ENCODE measurements around the gene PRR30.

Gene PRR30

DNA sequence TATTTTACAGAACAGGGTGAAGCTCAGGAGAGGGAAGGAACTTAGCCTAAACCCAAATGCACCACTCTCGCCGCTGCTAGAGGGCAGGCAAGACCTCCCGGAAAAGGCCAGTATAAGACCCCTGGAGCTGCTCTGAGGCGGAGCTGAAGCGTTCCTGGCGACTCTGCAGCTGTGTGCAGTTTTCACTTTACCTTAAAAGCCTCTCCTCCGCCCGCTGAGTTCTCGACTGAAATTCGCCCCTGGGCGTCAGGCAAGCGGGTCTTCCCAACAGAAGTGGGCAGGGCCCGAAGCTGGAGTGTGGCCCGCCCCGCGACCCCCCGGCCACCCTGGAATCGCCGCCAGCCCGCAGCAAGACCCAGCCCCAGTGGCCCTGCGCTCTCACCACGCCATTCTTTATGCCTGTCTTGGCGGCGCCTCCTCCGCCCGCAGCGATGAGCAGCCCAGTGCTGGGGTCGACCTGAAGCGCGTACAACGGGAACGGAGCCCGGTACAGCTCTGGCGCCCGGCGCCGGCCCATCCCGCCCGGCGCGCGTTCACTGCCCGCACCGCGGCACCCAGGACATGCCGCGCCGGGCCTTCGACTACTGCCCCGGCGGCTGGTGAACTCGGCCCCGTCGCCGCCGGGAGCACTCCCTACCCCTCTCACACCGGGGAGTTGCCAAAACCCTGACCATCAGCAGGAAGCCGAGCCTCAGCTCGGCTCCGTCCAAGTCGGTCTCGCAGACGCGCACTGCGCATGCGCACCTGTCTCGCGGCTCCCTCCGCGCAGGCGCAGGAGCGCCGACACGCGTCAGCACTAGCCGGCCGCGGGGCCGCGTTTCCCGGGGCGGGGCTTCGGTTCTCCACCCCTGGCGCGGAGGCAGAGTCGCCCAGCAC lies 5.1 kb downstream of the PRR30 start, which contains the start of gene PREB (continued):
- no peak for TF ChIP-seq ZNF624 (tag by site-specific recombination; IDR thresholded peaks at IDR 0.05)
- 0 out of 2 replicates have a peak, but pooled peaks have one; percentile 83 for TF ChIP-seq ZBTB17 (tag by site-specific recombination; IDR thresholded peaks at IDR 0.05)
- TF ChIP-seq, protein P1, sequence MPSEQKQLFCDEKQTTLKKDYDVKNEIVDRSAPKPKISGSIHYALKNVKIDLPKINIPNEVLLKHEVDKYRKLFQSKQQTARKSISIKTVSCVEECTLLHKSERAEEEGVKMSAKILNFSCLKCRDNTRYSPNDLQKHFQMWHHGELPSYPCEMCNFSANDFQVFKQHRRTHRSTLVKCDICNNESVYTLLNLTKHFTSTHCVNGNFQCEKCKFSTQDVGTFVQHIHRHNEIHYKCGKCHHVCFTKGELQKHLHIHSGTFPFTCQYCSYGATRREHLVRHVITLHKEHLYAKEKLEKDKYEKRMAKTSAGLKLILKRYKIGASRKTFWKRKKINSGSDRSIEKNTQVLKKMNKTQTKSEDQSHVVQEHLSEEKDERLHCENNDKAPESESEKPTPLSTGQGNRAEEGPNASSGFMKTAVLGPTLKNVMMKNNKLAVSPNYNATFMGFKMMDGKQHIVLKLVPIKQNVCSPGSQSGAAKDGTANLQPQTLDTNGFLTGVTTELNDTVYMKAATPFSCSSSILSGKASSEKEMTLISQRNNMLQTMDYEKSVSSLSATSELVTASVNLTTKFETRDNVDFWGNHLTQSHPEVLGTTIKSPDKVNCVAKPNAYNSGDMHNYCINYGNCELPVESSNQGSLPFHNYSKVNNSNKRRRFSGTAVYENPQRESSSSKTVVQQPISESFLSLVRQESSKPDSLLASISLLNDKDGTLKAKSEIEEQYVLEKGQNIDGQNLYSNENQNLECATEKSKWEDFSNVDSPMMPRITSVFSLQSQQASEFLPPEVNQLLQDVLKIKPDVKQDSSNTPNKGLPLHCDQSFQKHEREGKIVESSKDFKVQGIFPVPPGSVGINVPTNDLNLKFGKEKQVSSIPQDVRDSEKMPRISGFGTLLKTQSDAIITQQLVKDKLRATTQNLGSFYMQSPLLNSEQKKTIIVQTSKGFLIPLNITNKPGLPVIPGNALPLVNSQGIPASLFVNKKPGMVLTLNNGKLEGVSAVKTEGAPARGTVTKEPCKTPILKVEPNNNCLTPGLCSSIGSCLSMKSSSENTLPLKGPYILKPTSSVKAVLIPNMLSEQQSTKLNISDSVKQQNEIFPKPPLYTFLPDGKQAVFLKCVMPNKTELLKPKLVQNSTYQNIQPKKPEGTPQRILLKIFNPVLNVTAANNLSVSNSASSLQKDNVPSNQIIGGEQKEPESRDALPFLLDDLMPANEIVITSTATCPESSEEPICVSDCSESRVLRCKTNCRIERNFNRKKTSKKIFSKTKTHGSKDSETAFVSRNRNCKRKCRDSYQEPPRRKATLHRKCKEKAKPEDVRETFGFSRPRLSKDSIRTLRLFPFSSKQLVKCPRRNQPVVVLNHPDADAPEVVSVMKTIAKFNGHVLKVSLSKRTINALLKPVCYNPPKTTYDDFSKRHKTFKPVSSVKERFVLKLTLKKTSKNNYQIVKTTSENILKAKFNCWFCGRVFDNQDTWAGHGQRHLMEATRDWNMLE (tag by site-specific recombination; conservative IDR thresholded peaks at IDR 0.05; ENCODE audit: low read depth), result no peak
- no peak for TF ChIP-seq ZNF707 (tag by site-specific recombination; IDR thresholded peaks at IDR 0.05)
- TF ChIP-seq ZNF202 (tag by site-specific recombination; IDR thresholded peaks at IDR 0.05; ENCODE audit: borderline replicate concordance), result no peak
- TF ChIP-seq ZNF658 (tag by site-specific recombination; IDR thresholded peaks at IDR 0.05), result no peak
- no peak for TF ChIP-seq ZNF768 (tag by site-specific recombination; IDR thresholded peaks at IDR 0.05)
- TF ChIP-seq, protein P2, sequence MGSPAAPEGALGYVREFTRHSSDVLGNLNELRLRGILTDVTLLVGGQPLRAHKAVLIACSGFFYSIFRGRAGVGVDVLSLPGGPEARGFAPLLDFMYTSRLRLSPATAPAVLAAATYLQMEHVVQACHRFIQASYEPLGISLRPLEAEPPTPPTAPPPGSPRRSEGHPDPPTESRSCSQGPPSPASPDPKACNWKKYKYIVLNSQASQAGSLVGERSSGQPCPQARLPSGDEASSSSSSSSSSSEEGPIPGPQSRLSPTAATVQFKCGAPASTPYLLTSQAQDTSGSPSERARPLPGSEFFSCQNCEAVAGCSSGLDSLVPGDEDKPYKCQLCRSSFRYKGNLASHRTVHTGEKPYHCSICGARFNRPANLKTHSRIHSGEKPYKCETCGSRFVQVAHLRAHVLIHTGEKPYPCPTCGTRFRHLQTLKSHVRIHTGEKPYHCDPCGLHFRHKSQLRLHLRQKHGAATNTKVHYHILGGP (tag by site-specific recombination; IDR thresholded peaks at IDR 0.05), result no peak
- no peak for TF ChIP-seq ZNF350 (tag by site-specific recombination; IDR thresholded peaks at IDR 0.05)
- TF ChIP-seq, protein P3, sequence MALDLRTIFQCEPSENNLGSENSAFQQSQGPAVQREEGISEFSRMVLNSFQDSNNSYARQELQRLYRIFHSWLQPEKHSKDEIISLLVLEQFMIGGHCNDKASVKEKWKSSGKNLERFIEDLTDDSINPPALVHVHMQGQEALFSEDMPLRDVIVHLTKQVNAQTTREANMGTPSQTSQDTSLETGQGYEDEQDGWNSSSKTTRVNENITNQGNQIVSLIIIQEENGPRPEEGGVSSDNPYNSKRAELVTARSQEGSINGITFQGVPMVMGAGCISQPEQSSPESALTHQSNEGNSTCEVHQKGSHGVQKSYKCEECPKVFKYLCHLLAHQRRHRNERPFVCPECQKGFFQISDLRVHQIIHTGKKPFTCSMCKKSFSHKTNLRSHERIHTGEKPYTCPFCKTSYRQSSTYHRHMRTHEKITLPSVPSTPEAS (tag by site-specific recombination; IDR thresholded peaks at IDR 0.05), result no peak
- TF ChIP-seq YY2 (tag by site-specific recombination; IDR thresholded peaks at IDR 0.05), result no peak
- TF ChIP-seq, protein P4, sequence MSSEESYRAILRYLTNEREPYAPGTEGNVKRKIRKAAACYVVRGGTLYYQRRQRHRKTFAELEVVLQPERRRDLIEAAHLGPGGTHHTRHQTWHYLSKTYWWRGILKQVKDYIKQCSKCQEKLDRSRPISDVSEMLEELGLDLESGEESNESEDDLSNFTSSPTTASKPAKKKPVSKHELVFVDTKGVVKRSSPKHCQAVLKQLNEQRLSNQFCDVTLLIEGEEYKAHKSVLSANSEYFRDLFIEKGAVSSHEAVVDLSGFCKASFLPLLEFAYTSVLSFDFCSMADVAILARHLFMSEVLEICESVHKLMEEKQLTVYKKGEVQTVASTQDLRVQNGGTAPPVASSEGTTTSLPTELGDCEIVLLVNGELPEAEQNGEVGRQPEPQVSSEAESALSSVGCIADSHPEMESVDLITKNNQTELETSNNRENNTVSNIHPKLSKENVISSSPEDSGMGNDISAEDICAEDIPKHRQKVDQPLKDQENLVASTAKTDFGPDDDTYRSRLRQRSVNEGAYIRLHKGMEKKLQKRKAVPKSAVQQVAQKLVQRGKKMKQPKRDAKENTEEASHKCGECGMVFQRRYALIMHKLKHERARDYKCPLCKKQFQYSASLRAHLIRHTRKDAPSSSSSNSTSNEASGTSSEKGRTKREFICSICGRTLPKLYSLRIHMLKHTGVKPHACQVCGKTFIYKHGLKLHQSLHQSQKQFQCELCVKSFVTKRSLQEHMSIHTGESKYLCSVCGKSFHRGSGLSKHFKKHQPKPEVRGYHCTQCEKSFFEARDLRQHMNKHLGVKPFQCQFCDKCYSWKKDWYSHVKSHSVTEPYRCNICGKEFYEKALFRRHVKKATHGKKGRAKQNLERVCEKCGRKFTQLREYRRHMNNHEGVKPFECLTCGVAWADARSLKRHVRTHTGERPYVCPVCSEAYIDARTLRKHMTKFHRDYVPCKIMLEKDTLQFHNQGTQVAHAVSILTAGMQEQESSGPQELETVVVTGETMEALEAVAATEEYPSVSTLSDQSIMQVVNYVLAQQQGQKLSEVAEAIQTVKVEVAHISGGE (tag by site-specific recombination; conservative IDR thresholded peaks at IDR 0.05; ENCODE audit: low read depth), result no peak
- TF ChIP-seq ZNF223 (tag by site-specific recombination; IDR thresholded peaks at IDR 0.05), result no peak
- no peak for TF ChIP-seq KLF7 (tag by site-specific recombination; IDR thresholded peaks at IDR 0.05; ENCODE audit: borderline replicate concordance)
- TF ChIP-seq ZNF214 (tag by site-specific recombination; IDR thresholded peaks at IDR 0.05; ENCODE audit: borderline replicate concordance), result no peak
- no peak for TF ChIP-seq ZFP69B (tag by site-specific recombination; IDR thresholded peaks at IDR 0.05)
- TF ChIP-seq OVOL3 (tag by site-specific recombination; IDR thresholded peaks at IDR 0.05), result no peak
- TF ChIP-seq, protein P5, sequence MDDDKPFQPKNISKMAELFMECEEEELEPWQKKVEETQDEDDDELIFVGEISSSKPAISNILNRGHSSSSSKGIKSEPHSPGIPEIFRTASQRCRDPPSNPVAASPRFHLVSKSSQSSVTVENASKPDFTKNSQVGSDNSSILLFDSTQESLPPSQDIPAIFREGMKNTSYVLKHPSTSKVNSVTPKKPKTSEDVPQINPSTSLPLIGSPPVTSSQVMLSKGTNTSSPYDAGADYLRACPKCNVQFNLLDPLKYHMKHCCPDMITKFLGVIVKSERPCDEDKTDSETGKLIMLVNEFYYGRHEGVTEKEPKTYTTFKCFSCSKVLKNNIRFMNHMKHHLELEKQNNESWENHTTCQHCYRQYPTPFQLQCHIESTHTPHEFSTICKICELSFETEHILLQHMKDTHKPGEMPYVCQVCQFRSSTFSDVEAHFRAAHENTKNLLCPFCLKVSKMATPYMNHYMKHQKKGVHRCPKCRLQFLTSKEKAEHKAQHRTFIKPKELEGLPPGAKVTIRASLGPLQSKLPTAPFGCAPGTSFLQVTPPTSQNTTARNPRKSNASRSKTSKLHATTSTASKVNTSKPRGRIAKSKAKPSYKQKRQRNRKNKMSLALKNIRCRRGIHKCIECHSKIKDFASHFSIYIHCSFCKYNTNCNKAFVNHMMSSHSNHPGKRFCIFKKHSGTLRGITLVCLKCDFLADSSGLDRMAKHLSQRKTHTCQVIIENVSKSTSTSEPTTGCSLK (tag by site-specific recombination; IDR thresholded peaks at IDR 0.05), result no peak
- TF ChIP-seq SALL2 (tag by site-specific recombination; IDR thresholded peaks at IDR 0.05; ENCODE audit: borderline replicate concordance), result no peak
- TF ChIP-seq ZNF138 (tag by site-specific recombination; IDR thresholded peaks at IDR 0.05; ENCODE audit: borderline replicate concordance), result no peak
- TF ChIP-seq ZNF121 (tag by site-specific recombination; IDR thresholded peaks at IDR 0.05), result no peak
- TF ChIP-seq, protein P6, sequence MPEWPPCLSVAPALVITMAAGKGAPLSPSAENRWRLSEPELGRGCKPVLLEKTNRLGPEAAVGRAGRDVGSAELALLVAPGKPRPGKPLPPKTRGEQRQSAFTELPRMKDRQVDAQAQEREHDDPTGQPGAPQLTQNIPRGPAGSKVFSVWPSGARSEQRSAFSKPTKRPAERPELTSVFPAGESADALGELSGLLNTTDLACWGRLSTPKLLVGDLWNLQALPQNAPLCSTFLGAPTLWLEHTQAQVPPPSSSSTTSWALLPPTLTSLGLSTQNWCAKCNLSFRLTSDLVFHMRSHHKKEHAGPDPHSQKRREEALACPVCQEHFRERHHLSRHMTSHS (tag by site-specific recombination; IDR thresholded peaks at IDR 0.05), result no peak
- TF ChIP-seq ZNF335 (tag by site-specific recombination; conservative IDR thresholded peaks at IDR 0.05), result peak; percentile 66
